ENCODE results near the gene MEX3C.

MEX3C gene

GRCh38 chr18:51190000-51190399 is 7.5 kb downstream of the MEX3C start:
- no peak for DNase-seq

GRCh38 chr18:51188024-51188701 is 9.3 kb downstream of the MEX3C start:
- DNase-seq = no peak

GRCh38 chr18:51185075-51185474 is 12.4 kb downstream of the MEX3C start:
- DNase-seq = no peak

- DNase-seq = no peak
Measured at GRCh38 chr18:51184091-51184457, 13.4 kb downstream of the MEX3C start.

GRCh38 chr18:51183372-51184090 is 13.9 kb downstream of the MEX3C start:
- no peak for DNase-seq

- DNase-seq = no peak
Measured at GRCh38 chr18:51182824-51183223, 14.7 kb downstream of the MEX3C start.

- no peak for DNase-seq
Measured at GRCh38 chr18:51171625-51172259, 25.7 kb downstream of the MEX3C start.

GRCh38 chr18:51171223-51171622 is 26.3 kb downstream of the MEX3C start:
- DNase-seq = no peak

GRCh38 chr18:51170664-51171063 is 26.8 kb downstream of the MEX3C start:
- no peak for DNase-seq

GRCh38 chr18:51169731-51170130 is 27.8 kb downstream of the MEX3C start:
- DNase-seq = no peak

GRCh38 chr18:51168960-51169662 is 28.4 kb downstream of the MEX3C start:
- DNase-seq = no peak

GRCh38 chr18:51168026-51168742 is 29.3 kb downstream of the MEX3C start:
- no peak for DNase-seq

- no peak for DNase-seq
Measured at GRCh38 chr18:51165296-51165695, 32.2 kb downstream of the MEX3C start.

GRCh38 chr18:51164761-51165281 is 32.7 kb downstream of the MEX3C start:
- DNase-seq = no peak

- no peak for DNase-seq
Measured at GRCh38 chr18:51164342-51164741, 33.1 kb downstream of the MEX3C start.

- DNase-seq = no peak
Measured at GRCh38 chr18:51163543-51163942, 33.9 kb downstream of the MEX3C start.

GRCh38 chr18:51162617-51163016 is 34.9 kb downstream of the MEX3C start:
- DNase-seq = no peak

- no peak for DNase-seq
Measured at GRCh38 chr18:51160646-51161045, 36.8 kb downstream of the MEX3C start.

- no peak for DNase-seq
Measured at GRCh38 chr18:51157215-51157614, 40.3 kb downstream of the MEX3C start.

- DNase-seq = no peak
Measured at GRCh38 chr18:51154431-51155063, 42.9 kb downstream of the MEX3C start.

GRCh38 chr18:51153659-51154371 is 43.7 kb downstream of the MEX3C start:
- no peak for DNase-seq

All from NCI-H1930 (cell line).